Measurements from ENCODE around the gene NUDT3. TPM values are rescaled to one million over a fixed set of nuclear protein-coding genes. Genes with fewer than 3 reads are reported as not detected.

The NUDT3 gene
- total and polyA plus RNA-seq, 9 of the 15 experiments (the other 6 are each of a cell fraction or from before 2014, with no cell fraction given) = 5.4 to 81.2 (median 56.4) TPM

GRCh38 chr6:34246563-34247391, 145.7 kb downstream of the NUDT3 start (continued):
- TF ChIP-seq ZBTB33 (CRISPR knock-in tag; IDR thresholded peaks at IDR 0.05) (0 out of 2 replicates have a peak, but pooled peaks have one; percentile 32), ZEB2 (IDR thresholded peaks at IDR 0.05) (no peak), ZNF253 (CRISPR knock-in tag; conservative IDR thresholded peaks at IDR 0.05) (peak; percentile 1; the same call in 1 of the 2 replicates), ZNF696 (CRISPR knock-in tag; conservative IDR thresholded peaks at IDR 0.05) (no peak), RAD21 (CRISPR knock-in tag; conservative IDR thresholded peaks at IDR 0.05 in 1 of 2, IDR thresholded peaks at IDR 0.05 in 1 of 2) (peak; percentile 51 to 70; a peak in 3 of 4 replicates), SMARCC2 (IDR thresholded peaks at IDR 0.05; ENCODE audit: low read depth) (no peak), LARP7 (IDR thresholded peaks at IDR 0.05) (no peak), ATF1 (CRISPR knock-in tag; IDR thresholded peaks at IDR 0.05) (no peak), ATF1 (tag; IDR thresholded peaks at IDR 0.05) (no peak), PURB (CRISPR knock-in tag; IDR thresholded peaks at IDR 0.05; ENCODE audit: low read depth) (no peak), ZNF511 (CRISPR knock-in tag; IDR thresholded peaks at IDR 0.05) (no peak; the same call in 1 of the 2 replicates), ZNF75A (CRISPR knock-in tag; IDR thresholded peaks at IDR 0.05) (no peak), ZNF232 (CRISPR knock-in tag; IDR thresholded peaks at IDR 0.05) (no peak), ARHGAP35 (IDR thresholded peaks at IDR 0.05; ENCODE audit: partially characterized antibody) (peak; percentile 13), BCL6 (CRISPR knock-in tag; IDR thresholded peaks at IDR 0.05) (no peak), ZFPM2 (CRISPR knock-in tag; IDR thresholded peaks at IDR 0.05) (0 out of 2 replicates have a peak, but pooled peaks have one; percentile 55), RFX7 (CRISPR knock-in tag; IDR thresholded peaks at IDR 0.05) (no peak), HCFC1 (IDR thresholded peaks at IDR 0.05; ENCODE audit: low read depth, low read length) (peak; percentile 9; the same call in 1 of the 2 replicates), ZNF197 (CRISPR knock-in tag; IDR thresholded peaks at IDR 0.05; ENCODE audit: low read depth) (no peak), MCM7 (IDR thresholded peaks at IDR 0.05) (no peak), MXD1 (CRISPR knock-in tag; IDR thresholded peaks at IDR 0.05; ENCODE audit: borderline replicate concordance, poor library complexity, severe bottlenecking) (no peak)
